Ishikawa (cell line): Measurements from ENCODE around the gene TRPC3.

Source experiments
- CEBPB ChIP-seq: IDR thresholded peaks from 2 replicates; pipeline ENCODE4 v1.6.1; 2012
- CREB1 ChIP-seq: IDR thresholded peaks from 2 replicates; pipeline ENCODE4 v1.6.1; 2012; ENCODE audit warnings: low read depth
- EGR1 ChIP-seq: IDR thresholded peaks from 2 replicates; pipeline ENCODE4 v1.6.1; 2012
- EP300 ChIP-seq: IDR thresholded peaks from 2 replicates; pipeline ENCODE4 v1.6.1; 2012; ENCODE audit warnings: borderline replicate concordance
- FOXM1 ChIP-seq: IDR thresholded peaks from 2 replicates; pipeline ENCODE4 v1.6.1; 2012; ENCODE audit warnings: low read depth, borderline replicate concordance
- NFIC ChIP-seq: IDR thresholded peaks from 2 replicates; pipeline ENCODE4 v1.6.1; 2012
- RAD21 ChIP-seq: IDR thresholded peaks from 2 replicates; pipeline ENCODE4 v1.6.1; 2012; ENCODE audit warnings: low read depth
- TAF1 ChIP-seq: IDR thresholded peaks from 2 replicates; pipeline ENCODE4 v1.6.1; 2012; ENCODE audit warnings: low read depth, mild to moderate bottlenecking
- TCF12 ChIP-seq: IDR thresholded peaks from 2 replicates; pipeline ENCODE4 v1.6.1; 2012; ENCODE audit warnings: low read depth
- TEAD4 ChIP-seq: IDR thresholded peaks from 2 replicates; pipeline ENCODE4 v1.6.1; 2012
- USF1 ChIP-seq: IDR thresholded peaks from 2 replicates; pipeline ENCODE4 v1.6.1; 2012
- YY1 ChIP-seq: IDR thresholded peaks from 2 replicates; pipeline ENCODE4 v1.6.1; 2012; ENCODE audit warnings: low read depth
- ZBTB7A ChIP-seq: IDR thresholded peaks from 2 replicates; pipeline ENCODE4 v1.6.1; 2012; ENCODE audit warnings: low read depth
- TF ChIP-seq, protein P1 (sequence below): IDR thresholded peaks from 2 replicates; pipeline ENCODE4 v1.6.1; 2012
- TF ChIP-seq, protein P2 (sequence below): IDR thresholded peaks from 2 replicates; pipeline ENCODE4 v1.6.1; 2012; ENCODE audit warnings: low read depth, mild to moderate bottlenecking

Gene TRPC3

GRCh38 chr4:121908346-121908745 lies 43.5 kb downstream of the TRPC3 start:
- TF ChIP-seq, protein P1, sequence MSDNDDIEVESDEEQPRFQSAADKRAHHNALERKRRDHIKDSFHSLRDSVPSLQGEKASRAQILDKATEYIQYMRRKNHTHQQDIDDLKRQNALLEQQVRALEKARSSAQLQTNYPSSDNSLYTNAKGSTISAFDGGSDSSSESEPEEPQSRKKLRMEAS, result no peak
- TF ChIP-seq RAD21 (no peak), TEAD4 (no peak), TAF1 (no peak), FOXM1 (no peak), CEBPB (no peak), EP300 (no peak), EGR1 (no peak), TCF12 (no peak), CREB1 (no peak), YY1 (no peak), USF1 (no peak), NFIC (no peak)
- TF ChIP-seq, protein P2, sequence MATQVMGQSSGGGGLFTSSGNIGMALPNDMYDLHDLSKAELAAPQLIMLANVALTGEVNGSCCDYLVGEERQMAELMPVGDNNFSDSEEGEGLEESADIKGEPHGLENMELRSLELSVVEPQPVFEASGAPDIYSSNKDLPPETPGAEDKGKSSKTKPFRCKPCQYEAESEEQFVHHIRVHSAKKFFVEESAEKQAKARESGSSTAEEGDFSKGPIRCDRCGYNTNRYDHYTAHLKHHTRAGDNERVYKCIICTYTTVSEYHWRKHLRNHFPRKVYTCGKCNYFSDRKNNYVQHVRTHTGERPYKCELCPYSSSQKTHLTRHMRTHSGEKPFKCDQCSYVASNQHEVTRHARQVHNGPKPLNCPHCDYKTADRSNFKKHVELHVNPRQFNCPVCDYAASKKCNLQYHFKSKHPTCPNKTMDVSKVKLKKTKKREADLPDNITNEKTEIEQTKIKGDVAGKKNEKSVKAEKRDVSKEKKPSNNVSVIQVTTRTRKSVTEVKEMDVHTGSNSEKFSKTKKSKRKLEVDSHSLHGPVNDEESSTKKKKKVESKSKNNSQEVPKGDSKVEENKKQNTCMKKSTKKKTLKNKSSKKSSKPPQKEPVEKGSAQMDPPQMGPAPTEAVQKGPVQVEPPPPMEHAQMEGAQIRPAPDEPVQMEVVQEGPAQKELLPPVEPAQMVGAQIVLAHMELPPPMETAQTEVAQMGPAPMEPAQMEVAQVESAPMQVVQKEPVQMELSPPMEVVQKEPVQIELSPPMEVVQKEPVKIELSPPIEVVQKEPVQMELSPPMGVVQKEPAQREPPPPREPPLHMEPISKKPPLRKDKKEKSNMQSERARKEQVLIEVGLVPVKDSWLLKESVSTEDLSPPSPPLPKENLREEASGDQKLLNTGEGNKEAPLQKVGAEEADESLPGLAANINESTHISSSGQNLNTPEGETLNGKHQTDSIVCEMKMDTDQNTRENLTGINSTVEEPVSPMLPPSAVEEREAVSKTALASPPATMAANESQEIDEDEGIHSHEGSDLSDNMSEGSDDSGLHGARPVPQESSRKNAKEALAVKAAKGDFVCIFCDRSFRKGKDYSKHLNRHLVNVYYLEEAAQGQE, result no peak

DNA sequence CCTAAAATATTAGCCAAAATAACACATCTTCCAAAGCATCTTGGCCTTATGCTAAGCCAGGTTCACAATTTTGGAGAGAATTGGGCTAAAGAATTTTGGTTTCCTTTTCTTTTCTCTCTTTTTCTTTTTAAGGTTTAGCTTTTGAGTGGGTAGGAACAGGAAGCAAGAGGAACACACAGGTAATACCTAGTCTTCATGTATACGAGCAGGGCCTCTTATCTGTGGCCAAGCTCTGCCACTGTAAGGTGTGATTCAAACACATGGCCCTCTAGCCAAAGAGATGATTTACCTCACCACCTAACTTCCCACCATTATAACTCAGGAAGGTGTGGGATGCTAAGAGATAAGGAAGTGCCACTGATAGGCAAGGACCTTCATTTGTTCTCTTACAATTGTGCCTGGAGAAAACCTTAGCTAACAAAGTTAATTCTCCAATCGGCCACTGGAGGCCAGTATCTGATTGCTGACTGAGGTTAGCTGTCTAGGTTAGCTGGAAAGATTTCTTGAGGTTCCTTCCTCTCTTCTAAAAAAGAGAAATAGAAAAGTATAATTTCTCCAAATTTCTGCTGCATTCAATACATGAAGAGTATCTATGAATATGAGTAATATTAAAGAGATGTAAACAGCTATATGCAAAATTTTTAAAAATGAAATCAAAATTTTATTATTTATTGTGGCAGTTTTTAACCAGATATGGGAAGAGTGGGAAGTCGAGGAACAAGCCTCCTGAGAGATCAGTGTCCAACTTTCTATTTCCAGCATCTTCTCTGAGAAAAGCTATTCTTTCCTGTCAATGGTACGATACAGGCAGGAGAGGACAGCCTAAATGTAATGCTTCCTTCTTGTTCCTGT lies 51.5 kb downstream of the TRPC3 start:
- TF ChIP-seq, protein P2, result no peak
- TF ChIP-seq RAD21, result peak; percentile 93

- TF ChIP-seq TEAD4 (no peak), TCF12 (no peak), TAF1 (no peak), YY1 (no peak), RAD21 (no peak), USF1 (no peak), CREB1 (no peak), CEBPB (no peak), NFIC (no peak), EP300 (no peak), ZBTB7A (no peak)
- TF ChIP-seq, protein P1, result no peak
- TF ChIP-seq, protein P2, result no peak
These were observed 53.7 kb downstream of the TRPC3 start for GRCh38 chr4:121898150-121898549.

- TF ChIP-seq EP300 (no peak), TCF12 (no peak), RAD21 (no peak), CEBPB (no peak), ZBTB7A (no peak), FOXM1 (no peak), TAF1 (no peak), EGR1 (no peak), NFIC (no peak)
- TF ChIP-seq, protein P2, result no peak
- TF ChIP-seq, protein P1, result no peak
These were observed 63.7 kb downstream of the TRPC3 start for GRCh38 chr4:121888134-121888533.
